DND-41 (cell line): Measurements from ENCODE around the gene VDAC2.

Experiments used
- ATAC-seq: fragments of 200-7000 bp; cut with Tn5 transposase; 3 replicates; pipeline ENCODE4 v1.9.1; 2021; ENCODE audit warnings: low read depth; ENCODE audit not compliant: insufficient read depth
- DNase-seq: peaks from one replicate; pipeline ENCODE4 v3.0.0-alpha.2; 2020
- H2AFZ ChIP-seq: 2 replicates; pipeline ENCODE4 v1.6.0; 2012; ENCODE audit warnings: low read depth, low read length
- H3K27ac ChIP-seq: 2 replicates; pipeline ENCODE4 v1.5.1; 2012; ENCODE audit warnings: low read length, inconsistent platforms
- H3K27me3 ChIP-seq: fragments of 200-600 bp; sonication (generic); 2 replicates; pipeline ENCODE4 v1.6.0; 2012; ENCODE audit warnings: low read length, mild to moderate bottlenecking, inconsistent platforms; ENCODE audit not compliant: insufficient read depth, poor library complexity
- H3K36me3 ChIP-seq: 2 replicates; pipeline ENCODE4 v1.5.1; 2012; ENCODE audit warnings: low read length, inconsistent platforms; ENCODE audit not compliant: insufficient read depth
- H3K4me1 ChIP-seq: 2 replicates; pipeline ENCODE4 v1.5.1; 2012; ENCODE audit warnings: mild to moderate bottlenecking, low read length; ENCODE audit not compliant: insufficient read depth
- H3K4me2 ChIP-seq: 2 replicates; pipeline ENCODE4 v1.6.0; 2012; ENCODE audit warnings: mild to moderate bottlenecking, moderate library complexity, low read length, inconsistent platforms; ENCODE audit not compliant: insufficient read depth
- H3K4me3 ChIP-seq, 2 experiments: fragments of 200-600 bp in 1 of 2; shearing (Covaris generic) in 1 of 2; 2 replicates each; pipeline ENCODE4 v1.5.1; 2012 to 2016; ENCODE audit warnings: inconsistent platforms in 2 of 2, low read length in 2 of 2, mild to moderate bottlenecking in 2 of 2, low read depth in 1 of 2, moderate library complexity in 1 of 2
- H3K79me2 ChIP-seq: 2 replicates; pipeline ENCODE4 v1.6.0; 2012; ENCODE audit warnings: low read length, inconsistent platforms; ENCODE audit not compliant: insufficient read depth
- H3K9ac ChIP-seq: 2 replicates; pipeline ENCODE4 v1.6.0; 2012; ENCODE audit warnings: low read depth, mild to moderate bottlenecking, inconsistent platforms, low read length, moderate library complexity
- H3K9me3 ChIP-seq: 2 replicates; pipeline ENCODE4 v1.5.1; 2012; ENCODE audit warnings: low read length, moderate library complexity, mild to moderate bottlenecking, inconsistent platforms; ENCODE audit not compliant: insufficient read depth, severe bottlenecking
- H4K20me1 ChIP-seq: 2 replicates; pipeline ENCODE4 v1.6.0; 2012; ENCODE audit warnings: low read length; ENCODE audit not compliant: insufficient read depth
- CTCF ChIP-seq: IDR thresholded peaks from 2 replicates; pipeline ENCODE4 v1.5.1; 2012; ENCODE audit warnings: borderline replicate concordance, low read length, moderate library complexity, mild to moderate bottlenecking; ENCODE audit not compliant: poor library complexity, severe bottlenecking; ENCODE audit errors: extremely low read depth
- EZH2 ChIP-seq: IDR thresholded peaks from 3 replicates; pipeline ENCODE4 v1.6.1; 2012; ENCODE audit warnings: borderline replicate concordance, low read depth, mild to moderate bottlenecking, moderate library complexity, low read length, inconsistent platforms; ENCODE audit not compliant: severe bottlenecking

The VDAC2 gene

DNA sequence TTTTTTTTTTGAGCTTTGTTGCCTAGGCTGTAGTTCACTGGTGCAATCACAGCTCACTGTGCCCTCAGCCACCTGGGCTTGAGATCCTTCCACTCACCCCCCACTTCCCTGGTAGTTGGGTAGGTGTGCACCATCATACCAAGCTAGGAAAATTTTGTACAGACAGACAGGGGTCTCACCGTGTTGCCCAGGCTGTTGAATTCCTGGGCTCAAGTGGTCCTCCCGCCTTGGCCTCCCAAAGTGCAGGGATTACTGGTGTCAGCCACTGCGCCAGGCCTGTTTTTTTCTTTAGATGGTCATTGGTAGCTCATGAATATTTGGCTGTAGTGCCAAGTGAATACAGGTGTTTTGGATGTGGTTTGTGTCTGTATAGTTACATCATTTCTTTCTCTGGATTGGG lies 17.7 kb downstream of the VDAC2 start:
- TF ChIP-seq EZH2 (no peak), CTCF (no peak)
- Histone ChIP-seq H3K27me3 (no peaks in the 10 kb centered on the region), H4K20me1 (peaks cover 52% of the 10 kb centered on the region), H3K9me3 (no peaks in the 10 kb centered on the region), H3K4me2 (no peak overlapping the region), H3K79me2 (peaks cover 56% of the 10 kb centered on the region), H2AFZ (no peak overlapping the region), H3K4me3 (no peak overlapping the region), H3K27ac (no peak overlapping the region), H3K9ac (no peak overlapping the region), H3K36me3 (peaks cover 93% of the 10 kb centered on the region), H3K4me1 (no peaks in the 10 kb centered on the region)
- no peak for ATAC-seq
- DNase-seq: no peak

DNA sequence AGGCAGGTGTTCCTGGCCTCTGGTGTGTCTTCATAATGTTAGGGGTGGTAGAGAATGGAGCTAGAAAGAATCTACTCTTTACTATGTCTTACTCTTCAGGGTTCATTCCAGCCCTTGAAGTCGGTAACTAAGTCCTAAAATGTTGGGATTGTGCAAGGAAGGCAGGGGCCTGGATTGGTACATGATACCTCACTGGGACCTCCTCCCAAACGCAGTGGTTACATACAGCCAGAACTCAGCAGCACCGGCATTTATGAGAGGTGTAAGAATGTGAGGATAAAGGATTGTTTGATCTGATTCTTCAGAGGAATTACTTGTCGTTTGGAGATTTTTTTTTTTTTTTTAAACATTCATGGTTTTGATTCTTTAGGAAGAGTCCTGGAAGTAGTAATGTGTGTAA lies 18.2 kb downstream of the VDAC2 start:
- Histone ChIP-seq H3K27ac (no peak overlapping the region), H3K36me3 (peaks cover 93% of the 10 kb centered on the region), H3K4me1 (no peaks in the 10 kb centered on the region)

DNA sequence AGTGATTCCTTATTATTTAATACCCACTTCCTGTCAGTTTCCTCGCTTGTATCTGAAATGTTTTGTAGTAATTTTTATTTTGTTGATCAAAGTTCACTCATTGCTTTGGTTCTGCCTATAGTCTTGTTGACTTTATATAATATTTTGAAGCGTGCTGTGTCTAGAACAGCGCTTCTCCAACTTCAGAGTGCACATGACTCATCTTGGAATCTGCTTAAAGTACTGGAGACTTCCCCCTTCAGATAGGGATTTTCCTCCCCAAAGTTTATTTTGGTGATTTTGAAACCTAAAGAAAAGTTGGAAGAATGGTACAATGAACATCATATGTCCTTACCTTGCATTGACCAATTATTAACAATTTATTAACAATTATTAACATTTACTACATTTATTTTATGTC lies 19.4 kb downstream of the VDAC2 start:
- no peak for ATAC-seq
- no peak for TF ChIP-seq EZH2
- H3K27me3 ChIP-seq: no peaks in the 10 kb centered on the region
- peaks cover 82% of the 10 kb centered on the region for H3K36me3 ChIP-seq
- no peak for DNase-seq
- H2AFZ ChIP-seq: no peak overlapping the region
- peaks cover 36% of the 10 kb centered on the region for H4K20me1 ChIP-seq
- H3K79me2 ChIP-seq: peaks cover 39% of the 10 kb centered on the region
- no peak overlapping the region for H3K27ac ChIP-seq
- no peak overlapping the region for H3K4me2 ChIP-seq
- no peak overlapping the region for H3K4me3 ChIP-seq
- peaks cover 6% of the 10 kb centered on the region for H3K4me1 ChIP-seq
- no peak overlapping the region for H3K9ac ChIP-seq
- H3K9me3 ChIP-seq: no peaks in the 10 kb centered on the region

More for the DNA sequence above, 18.2 kb downstream of the VDAC2 start:
- H3K79me2 ChIP-seq: peaks cover 50% of the 10 kb centered on the region
- ATAC-seq: no peak
- no peaks in the 10 kb centered on the region for H3K9me3 ChIP-seq
- H4K20me1 ChIP-seq: peaks cover 48% of the 10 kb centered on the region
- TF ChIP-seq CTCF (no peak), EZH2 (no peak)
- no peak overlapping the region for H3K4me2 ChIP-seq
- no peak overlapping the region for H3K9ac ChIP-seq
- no peaks in the 10 kb centered on the region for H3K27me3 ChIP-seq
- H3K4me3 ChIP-seq: no peak overlapping the region
- H2AFZ ChIP-seq: no peak overlapping the region
- no peak for DNase-seq

- ATAC-seq (peak; percentile 88), DNase-seq (peak; percentile 90)
- H4K20me1 ChIP-seq: peaks cover 30% of the 10 kb centered on the region
- no peak overlapping the region for H3K9ac ChIP-seq
- peaks cover 11% of the 10 kb centered on the region for H3K4me1 ChIP-seq
- H3K4me3 ChIP-seq: no peak overlapping the region
- H3K9me3 ChIP-seq: no peaks in the 10 kb centered on the region
- no peaks in the 10 kb centered on the region for H3K27me3 ChIP-seq
- no peak overlapping the region for H3K27ac ChIP-seq
- TF ChIP-seq EZH2 (no peak), CTCF (peak; percentile 98)
- no peak overlapping the region for H3K4me2 ChIP-seq
- H2AFZ ChIP-seq: no peak overlapping the region
- H3K79me2 ChIP-seq: peaks cover 36% of the 10 kb centered on the region
- H3K36me3 ChIP-seq: peaks cover 76% of the 10 kb centered on the region
These were observed 20.0 kb downstream of the VDAC2 start for GRCh38 chr10:75230600-75231038.
